Effector memory CD8-positive, alpha-beta T cell (primary cell): Measurements from ENCODE around the gene STRN3.
"Not testable (repeated sequence)": the region's sequence is repeated elsewhere in the genome, so short reads cannot be mapped to it uniquely, and the experiment has no call there.

ENCODE experiments used
- ATAC-seq: fragments of 150-1000 bp; cut with Tn5 transposase; replicated peaks from 2 replicates; pipeline ENCODE4 v1.10.0; 2021; ENCODE audit warnings: mild to moderate bottlenecking, moderate library complexity
- DNase-seq, 3 experiments: peaks; one replicate each; pipeline ENCODE4 v3.0.0; 2021
- H3K27ac Mint-ChIP-seq, 2 donors: one replicate each; pipeline ENCODE4 v1.8.0; 2022; ENCODE audit warnings: mild to moderate bottlenecking in 2 of 2, mixed read lengths in 2 of 2, moderate library complexity in 2 of 2
- H3K27me3 Mint-ChIP-seq, 2 donors: one replicate each; pipeline ENCODE4 v1.8.0; 2022; ENCODE audit warnings: mixed read lengths in 2 of 2
- H3K36me3 Mint-ChIP-seq: one replicate; pipeline ENCODE4 v1.8.0; 2022; ENCODE audit warnings: mild to moderate bottlenecking, moderate library complexity, mixed read lengths; ENCODE audit not compliant: insufficient read depth
- H3K4me1 Mint-ChIP-seq, 2 donors: one replicate each; pipeline ENCODE4 v1.8.0; 2022; ENCODE audit warnings: low read depth in 2 of 2, mixed read lengths in 2 of 2
- H3K4me3 Mint-ChIP-seq, 2 donors: one replicate each; pipeline ENCODE4 v1.8.0; 2022; ENCODE audit warnings: mild to moderate bottlenecking in 2 of 2, mixed read lengths in 2 of 2, moderate library complexity in 2 of 2
- H3K9me3 Mint-ChIP-seq, 2 donors: one replicate each; pipeline ENCODE4 v1.8.0; 2022; ENCODE audit warnings: mixed read lengths in 2 of 2

Gene STRN3

DNA sequence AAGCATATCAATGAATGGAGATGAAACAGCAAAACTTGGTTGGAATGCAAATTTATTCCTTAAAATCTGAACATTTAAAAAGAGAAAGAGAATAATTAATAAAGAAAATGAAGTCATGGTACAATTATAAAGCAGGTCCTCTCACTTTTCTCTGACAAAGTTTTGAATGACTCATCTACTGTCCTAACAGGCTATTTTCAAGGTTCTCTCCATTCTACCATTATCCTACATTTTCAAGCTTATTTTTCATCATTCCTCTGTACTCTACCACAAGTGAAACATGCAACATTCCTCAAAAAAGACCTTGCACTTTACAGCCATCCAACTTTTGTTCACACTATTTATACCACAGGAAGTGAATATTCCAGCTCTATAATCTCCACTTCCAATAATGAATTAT is 37.7 kb downstream of the STRN3 start:
- Mint-ChIP-seq H3K4me3 (no peak overlapping the region), H3K4me1 (peaks cover 17 to 33% of the 10 kb centered on the region in 2 donors)

DNA sequence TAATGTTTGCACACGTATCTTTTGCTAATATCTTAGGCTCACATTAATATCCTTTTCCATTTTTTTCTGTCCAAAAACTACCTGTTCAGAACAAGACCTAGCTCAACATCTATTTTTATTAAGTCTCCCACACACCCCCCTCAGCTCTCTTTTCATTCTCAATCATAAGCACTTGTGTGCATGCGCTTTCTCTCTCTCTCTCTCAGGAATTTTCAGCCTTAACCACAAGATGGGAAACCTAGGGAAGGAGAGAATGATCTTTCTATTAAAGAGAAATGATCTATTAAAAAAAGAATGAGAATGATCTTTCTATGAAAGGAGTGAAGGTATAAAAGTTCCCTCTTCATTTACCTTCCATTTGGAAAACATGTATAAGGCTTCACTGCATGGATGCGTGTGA is 40.4 kb downstream of the STRN3 start:
- H3K36me3 Mint-ChIP-seq = peaks cover 10% of the 10 kb centered on the region
- no peaks in the 10 kb centered on the region for H3K9me3 Mint-ChIP-seq
- DNase-seq = no peak
- peak overlapping the region in 1 of 2 donors; percentile 78 for H3K27ac Mint-ChIP-seq
- ATAC-seq = no peak
- H3K4me1 Mint-ChIP-seq = peaks cover 11 to 34% of the 10 kb centered on the region in 2 donors
- no peak overlapping the region for H3K4me3 Mint-ChIP-seq
- no peaks in the 10 kb centered on the region for H3K27me3 Mint-ChIP-seq

More for the DNA sequence above, 37.7 kb downstream of the STRN3 start:
- Mint-ChIP-seq H3K27me3 (no peaks in the 10 kb centered on the region), H3K36me3 (peaks cover 7% of the 10 kb centered on the region), H3K27ac (peak overlapping the region in 1 of 2 donors; percentile 66), H3K9me3 (no peaks in the 10 kb centered on the region)
- DNase-seq (no peak), ATAC-seq (no peak)

DNA sequence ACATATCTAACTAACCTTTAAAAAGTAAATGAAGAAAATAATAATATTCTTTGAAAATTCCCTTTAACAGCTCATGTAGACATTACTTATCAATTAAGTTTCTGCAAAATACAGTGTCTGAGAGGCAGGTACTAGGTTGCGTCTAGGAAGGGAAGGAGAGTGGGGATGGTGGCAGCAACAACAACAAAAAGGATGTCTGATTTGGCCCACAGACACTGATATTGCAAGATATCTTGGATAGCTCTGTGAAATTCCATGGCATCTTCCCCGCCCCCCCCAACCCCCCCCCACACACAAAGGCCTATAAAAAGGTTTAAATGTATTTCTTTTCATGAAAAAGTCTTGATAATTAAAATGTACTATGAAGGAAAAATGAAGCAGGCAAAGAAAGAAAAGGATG is 42.3 kb downstream of the STRN3 start:
- Mint-ChIP-seq H3K36me3 (peaks cover 6% of the 10 kb centered on the region), H3K4me3 (no peak overlapping the region), H3K4me1 (peaks cover 12 to 31% of the 10 kb centered on the region in 2 donors), H3K9me3 (no peaks in the 10 kb centered on the region), H3K27ac (no peak overlapping the region), H3K27me3 (no peaks in the 10 kb centered on the region)
- DNase-seq (no peak), ATAC-seq (no peak)

DNA sequence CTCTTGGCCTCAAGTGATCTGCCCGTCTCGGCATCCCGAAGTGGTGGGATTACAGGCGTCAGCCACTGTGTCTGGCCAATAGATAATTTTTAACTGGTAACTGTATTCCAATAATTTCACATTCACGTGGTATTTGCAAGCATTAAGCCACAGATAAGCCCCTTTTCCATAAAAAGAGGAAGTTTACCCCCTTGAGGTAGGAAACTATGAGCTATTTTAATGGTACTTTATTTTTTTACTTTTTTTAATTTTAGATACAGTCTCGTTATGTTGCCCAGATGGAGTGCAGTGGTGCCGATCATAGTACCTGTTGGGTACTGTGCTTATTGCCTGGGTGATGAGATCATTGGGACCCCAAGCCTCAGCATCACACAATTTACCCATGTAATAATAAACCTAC is 43.6 kb downstream of the STRN3 start:
- Mint-ChIP-seq H3K4me3 (no peak overlapping the region), H3K27ac (no peak overlapping the region), H3K4me1 (peaks cover 11 to 27% of the 10 kb centered on the region in 2 donors), H3K27me3 (no peaks in the 10 kb centered on the region), H3K9me3 (no peaks in the 10 kb centered on the region), H3K36me3 (peaks cover 6% of the 10 kb centered on the region)
- no peak for ATAC-seq
- DNase-seq = no peak

DNA sequence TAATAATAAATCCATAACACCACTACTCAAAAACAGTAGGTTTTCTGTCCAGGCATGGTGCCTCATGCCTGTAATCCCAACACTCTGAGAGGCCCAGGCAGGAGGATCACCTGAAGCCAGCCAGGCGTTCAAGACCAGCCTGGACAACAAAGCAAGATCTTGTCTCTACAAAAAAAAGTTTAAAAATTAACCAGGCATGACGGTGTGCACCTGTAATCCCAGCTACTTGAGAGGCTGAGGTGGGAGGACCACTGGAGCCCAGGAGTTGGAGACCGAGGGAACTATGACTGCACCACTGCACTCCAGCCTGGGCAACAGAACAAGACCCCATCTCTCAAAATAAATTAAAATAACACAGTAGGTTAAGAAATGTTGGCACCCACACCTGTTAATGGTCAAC is 45.2 kb downstream of the STRN3 start:
- Mint-ChIP-seq H3K4me3 (no peak overlapping the region), H3K4me1 (peaks cover 14 to 35% of the 10 kb centered on the region in 2 donors), H3K27ac (peak overlapping the region in 1 of 2 donors; percentile 22), H3K36me3 (peaks cover 9% of the 10 kb centered on the region), H3K27me3 (no peaks in the 10 kb centered on the region), H3K9me3 (no peaks in the 10 kb centered on the region)
- DNase-seq = no peak
- ATAC-seq = no peak

DNA sequence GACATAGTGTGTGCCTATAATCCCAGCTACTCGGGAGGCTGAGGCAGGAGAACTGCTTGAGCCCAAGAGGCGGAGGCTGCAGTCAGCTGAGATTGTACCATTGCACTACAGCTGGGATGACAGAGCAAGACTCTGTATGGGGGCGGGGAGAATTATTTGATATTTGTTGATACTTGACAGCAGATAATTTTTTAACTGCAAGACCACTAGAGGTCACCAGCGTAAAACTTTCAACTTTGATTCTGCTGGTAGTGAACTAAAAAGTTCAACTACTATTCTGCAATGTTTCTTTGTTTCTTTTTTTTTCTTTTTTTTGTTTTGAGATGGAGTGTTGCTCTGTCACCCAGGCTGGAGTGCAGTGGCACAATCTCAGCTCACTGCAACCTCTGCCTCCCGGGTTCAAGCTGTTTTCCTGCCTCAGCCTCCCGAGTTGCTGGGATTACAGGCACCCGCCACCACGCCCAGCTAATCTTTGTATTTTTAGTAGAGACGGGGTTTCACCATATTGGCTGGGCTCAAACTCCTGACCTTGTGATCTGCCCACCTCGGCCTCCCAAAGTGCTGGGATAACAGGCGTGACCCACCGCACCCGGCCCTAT is 46.0 kb downstream of the STRN3 start:
- not testable (repeated sequence) for H3K9me3 Mint-ChIP-seq, H3K36me3 Mint-ChIP-seq, H3K4me3 Mint-ChIP-seq, H3K27ac Mint-ChIP-seq, H3K27me3 Mint-ChIP-seq
- DNase-seq (peak; percentile 36 to 58 (median 40)), ATAC-seq (peak; percentile 80)
- peaks cover 13 to 35% of the 10 kb centered on the region in 2 donors for H3K4me1 Mint-ChIP-seq

DNA sequence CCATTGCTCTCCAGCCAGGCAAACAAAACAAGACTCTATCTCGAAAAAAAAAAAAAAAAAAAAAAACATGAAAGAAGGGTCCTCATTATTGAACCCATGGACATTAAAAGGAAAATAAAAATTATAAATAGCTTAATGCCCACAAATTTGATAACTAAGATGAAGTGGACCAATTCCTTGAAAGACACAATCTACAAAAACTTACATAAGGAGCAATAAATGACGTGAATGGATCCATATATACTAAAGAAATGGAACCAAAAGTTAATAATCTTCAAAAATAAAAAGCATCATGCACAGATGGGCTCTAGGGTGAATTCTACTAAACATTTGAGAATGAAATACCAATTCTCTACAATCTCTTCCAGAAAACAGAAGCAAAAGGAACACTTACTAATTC is 48.4 kb downstream of the STRN3 start:
- Mint-ChIP-seq H3K27ac (peak overlapping the region in 1 of 2 donors; percentile 88), H3K27me3 (no peaks in the 10 kb centered on the region), H3K9me3 (no peaks in the 10 kb centered on the region), H3K4me3 (no peak overlapping the region), H3K4me1 (peaks cover 28 to 53% of the 10 kb centered on the region in 2 donors), H3K36me3 (peaks cover 9% of the 10 kb centered on the region)
- ATAC-seq = no peak
- DNase-seq = no peak

DNA sequence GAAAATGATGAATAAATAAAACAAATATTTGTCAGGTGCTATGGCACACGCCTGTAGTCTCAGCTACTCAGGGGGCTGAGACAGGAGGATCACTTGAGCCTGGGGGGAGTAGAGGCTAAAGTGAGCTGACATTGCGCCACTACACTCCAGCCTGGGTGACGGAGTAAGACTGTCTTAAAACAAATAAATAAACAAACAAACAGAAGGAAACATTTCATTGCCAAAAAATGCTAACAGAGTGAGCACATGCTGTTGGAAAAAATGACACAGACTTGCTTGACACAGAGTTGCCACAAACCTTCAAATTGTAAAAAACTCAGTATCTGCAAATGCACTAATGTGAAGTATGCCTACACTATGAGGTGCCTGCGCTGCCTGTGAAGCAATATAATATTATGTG is 51.6 kb downstream of the STRN3 start:
- Mint-ChIP-seq H3K27ac (no peak overlapping the region), H3K4me3 (no peak overlapping the region), H3K4me1 (peaks cover 43 to 66% of the 10 kb centered on the region in 2 donors), H3K27me3 (no peaks in the 10 kb centered on the region), H3K9me3 (no peaks in the 10 kb centered on the region), H3K36me3 (peaks cover 9% of the 10 kb centered on the region)
- DNase-seq (no peak), ATAC-seq (no peak)

DNA sequence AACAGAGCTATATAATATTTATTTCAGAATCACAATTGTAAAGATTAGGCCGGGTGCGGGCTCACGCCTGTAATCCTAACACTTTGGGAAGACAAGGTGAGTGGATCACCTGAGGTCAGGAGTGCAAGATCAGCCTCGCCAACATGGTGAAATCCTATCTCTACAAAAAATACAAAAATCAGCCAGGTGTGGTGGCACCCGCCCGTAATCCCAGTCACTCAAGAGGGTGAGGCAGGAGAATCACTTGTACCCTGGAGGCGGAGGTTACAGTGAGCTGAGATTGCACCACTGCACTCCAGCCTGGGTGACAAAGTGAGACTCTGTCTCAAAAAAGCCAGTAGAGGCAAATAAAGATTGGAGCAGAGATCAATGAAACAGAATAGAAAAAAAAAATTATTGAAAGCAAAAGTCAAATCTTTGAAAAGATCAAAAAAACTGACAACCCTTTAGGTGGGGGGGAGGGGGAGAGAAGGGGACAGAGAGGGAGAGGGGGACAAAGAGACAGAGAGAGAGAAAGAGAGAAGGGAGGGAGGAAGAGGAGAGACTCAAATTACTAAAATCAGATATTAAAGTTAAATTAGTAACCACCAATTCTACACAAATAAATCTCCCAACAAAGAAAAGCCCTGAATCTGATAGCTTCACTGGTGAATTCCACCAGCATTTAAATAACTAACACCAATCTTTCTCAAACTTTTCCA is 53.1 kb downstream of the STRN3 start:
- Mint-ChIP-seq H3K27me3 (no peaks in the 10 kb centered on the region), H3K27ac (peak overlapping the region in 1 of 2 donors; percentile 47), H3K9me3 (no peaks in the 10 kb centered on the region), H3K4me1 (peaks cover 43 to 68% of the 10 kb centered on the region in 2 donors), H3K4me3 (peak overlapping the region in 1 of 2 donors; percentile 46), H3K36me3 (peaks cover 16% of the 10 kb centered on the region)
- DNase-seq (no peak), ATAC-seq (no peak)

DNA sequence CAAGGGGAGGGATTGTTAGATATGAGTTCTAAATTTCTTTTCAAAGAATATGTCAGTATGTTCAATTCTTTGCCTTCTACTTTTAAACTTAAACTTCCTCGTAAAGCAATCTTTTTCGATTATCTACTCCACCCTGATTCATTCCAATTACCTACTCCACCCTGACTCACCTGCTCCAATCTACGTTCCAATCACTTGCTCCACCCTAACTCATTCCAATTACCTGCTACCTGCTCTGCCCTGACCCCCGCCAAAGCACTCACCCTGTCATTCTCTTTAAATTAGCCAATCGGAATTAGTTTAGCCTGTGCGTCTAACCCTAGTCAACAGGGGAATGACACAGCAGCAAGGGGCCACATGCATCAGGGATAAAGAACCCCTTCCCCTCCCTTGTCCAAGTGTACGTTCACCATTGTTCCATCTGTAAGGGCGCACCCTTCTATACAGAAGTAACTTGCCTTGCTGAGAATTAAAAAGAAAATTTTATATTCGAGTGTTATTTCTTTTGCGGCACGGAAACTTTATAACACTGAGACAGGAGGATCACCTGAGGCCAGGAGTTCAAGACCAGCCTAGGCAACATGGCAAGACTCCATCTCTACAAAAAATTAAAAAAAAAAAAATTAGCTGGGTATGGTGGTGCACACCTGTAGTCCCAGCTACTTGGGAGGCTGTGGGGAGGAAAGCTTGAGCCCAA is 54.0 kb downstream of the STRN3 start:
- Mint-ChIP-seq H3K4me1 (peaks cover 45 to 62% of the 10 kb centered on the region in 2 donors), H3K36me3 (peaks cover 15% of the 10 kb centered on the region), H3K27ac (peak overlapping the region in 1 of 2 donors; percentile 47)
- not testable (repeated sequence) for H3K4me3 Mint-ChIP-seq, H3K9me3 Mint-ChIP-seq, H3K27me3 Mint-ChIP-seq, DNase-seq, ATAC-seq

DNA sequence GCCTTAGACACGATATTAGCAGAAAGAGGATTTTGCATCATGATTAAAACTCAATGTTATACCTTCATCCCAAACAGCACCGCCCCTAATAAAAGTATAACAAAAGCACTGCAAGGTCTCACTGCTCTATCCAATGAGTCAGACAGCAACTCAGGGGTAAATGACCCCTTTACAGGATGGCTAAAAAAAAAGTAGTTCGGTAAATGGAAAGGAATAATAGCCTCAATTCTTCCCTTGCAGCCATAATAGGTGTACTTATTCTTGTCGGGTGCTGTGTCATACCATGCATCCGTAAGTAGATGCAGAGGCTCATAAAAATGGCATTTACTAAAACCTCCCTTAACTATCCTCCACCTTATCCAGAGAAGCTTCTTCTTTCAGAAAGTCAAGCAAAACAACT is 54.6 kb downstream of the STRN3 start:
- Mint-ChIP-seq H3K27ac (no peak overlapping the region), H3K36me3 (peaks cover 13% of the 10 kb centered on the region), H3K4me3 (no peak overlapping the region), H3K9me3 (no peaks in the 10 kb centered on the region), H3K27me3 (no peaks in the 10 kb centered on the region), H3K4me1 (peaks cover 45 to 59% of the 10 kb centered on the region in 2 donors)
- DNase-seq (no peak), ATAC-seq (no peak)

DNA sequence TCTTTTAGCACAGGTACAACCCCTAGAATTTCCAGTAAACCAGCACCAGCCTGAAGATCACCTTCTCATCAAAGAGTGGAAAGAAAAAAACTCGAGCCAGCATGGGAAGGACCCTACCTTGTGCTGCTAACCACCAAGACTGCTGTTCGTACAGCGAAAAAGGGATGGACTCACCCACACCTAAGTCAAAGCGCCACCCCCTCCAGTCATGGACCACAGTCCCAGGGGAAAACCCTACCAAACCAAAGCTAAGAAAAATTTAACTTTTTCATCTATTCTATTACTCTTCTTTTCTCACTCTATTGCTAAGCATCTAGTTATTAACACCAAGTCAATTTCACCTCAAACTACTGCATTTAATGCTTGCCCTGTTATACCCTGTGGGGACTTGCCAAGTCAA is 56.4 kb downstream of the STRN3 start:
- not testable (repeated sequence) for H3K4me3 Mint-ChIP-seq, H3K9me3 Mint-ChIP-seq, DNase-seq, ATAC-seq, H3K27me3 Mint-ChIP-seq
- peaks cover 13% of the 10 kb centered on the region for H3K36me3 Mint-ChIP-seq
- H3K4me1 Mint-ChIP-seq = peaks cover 41 to 54% of the 10 kb centered on the region in 2 donors
- H3K27ac Mint-ChIP-seq = peak overlapping the region in 1 of 2 donors; percentile 7

DNA sequence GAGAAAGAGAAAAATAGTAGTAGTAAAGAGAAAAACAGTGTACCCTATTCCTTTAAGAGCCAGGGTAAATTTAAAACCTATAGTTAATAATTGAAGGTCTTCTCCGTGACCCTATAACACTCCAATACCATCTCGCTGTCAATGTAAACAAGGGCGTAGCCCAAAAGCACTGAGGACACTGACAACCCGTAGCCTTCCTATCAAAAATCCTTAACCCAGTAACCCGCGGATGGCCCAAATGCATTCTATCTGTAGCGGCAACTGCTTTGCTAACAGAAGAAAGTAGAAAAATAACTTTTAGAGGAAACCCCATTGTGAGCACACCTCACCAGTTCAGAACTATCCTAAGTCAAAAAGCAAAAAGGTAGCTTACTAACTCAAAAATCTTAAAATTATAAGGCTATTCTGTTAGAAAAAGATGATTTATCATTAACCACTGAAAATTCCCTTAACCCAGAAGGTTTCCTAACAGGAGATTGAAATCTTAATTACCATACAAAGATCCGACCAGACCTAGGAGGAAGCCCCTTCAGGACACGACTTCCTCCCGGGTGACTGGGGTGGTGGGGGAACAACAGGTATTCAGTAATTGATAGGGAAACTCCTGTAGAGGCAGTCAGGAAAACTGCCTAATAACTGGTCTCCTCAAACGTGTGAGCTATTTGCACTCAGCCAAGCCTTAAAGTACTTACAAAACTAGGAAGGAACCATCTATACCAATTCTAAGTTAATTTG is 58.6 kb downstream of the STRN3 start:
- not testable (repeated sequence) for ATAC-seq, H3K27ac Mint-ChIP-seq, H3K4me3 Mint-ChIP-seq, H3K9me3 Mint-ChIP-seq, DNase-seq, H3K27me3 Mint-ChIP-seq
- H3K4me1 Mint-ChIP-seq = peaks cover 31 to 53% of the 10 kb centered on the region in 2 donors
- H3K36me3 Mint-ChIP-seq = peaks cover 18% of the 10 kb centered on the region
